D721Med (cell line): ENCODE results near the gene CKMT2.
"Not testable (repeated sequence)": the region's sequence is repeated elsewhere in the genome, so short reads cannot be mapped to it uniquely, and the experiment has no call there.

Source experiments
- DNase-seq: peaks from one replicate; pipeline ENCODE4 v3.0.0; 2011; ENCODE audit warnings: low spot score; ENCODE audit not compliant: insufficient read length
- FAIRE-seq: peaks from 2 replicates; lab custom pipeline; 2011; peaks lifted over from hg19 to GRCh38; lab: Jason Lieb, UNC
- TF ChIP-seq, protein P1 (sequence below): IDR thresholded peaks from 2 replicates; pipeline ENCODE4 v1.5.1; 2012; ENCODE audit warnings: mild to moderate bottlenecking, control low read depth; ENCODE audit not compliant: insufficient read depth; ENCODE audit errors: missing control alignments

Gene CKMT2

DNA sequence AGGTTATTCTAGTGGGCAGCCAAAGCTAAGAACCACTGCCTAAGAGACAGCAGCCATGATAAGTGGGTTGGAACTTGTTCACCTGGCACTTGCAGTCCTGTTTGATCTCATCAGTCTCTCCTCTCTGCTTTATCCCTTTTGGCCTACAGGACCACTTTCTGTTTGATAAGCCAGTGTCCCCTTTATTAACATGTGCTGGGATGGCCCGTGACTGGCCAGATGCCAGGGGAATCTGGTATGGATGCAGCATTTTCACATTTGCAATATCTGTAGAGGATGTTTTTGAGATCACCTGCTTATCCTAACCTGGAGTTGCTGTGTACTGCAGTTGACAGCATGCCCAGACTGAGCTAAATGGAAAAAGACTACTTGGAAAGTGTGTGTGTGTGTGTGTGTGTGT, 23.6 kb downstream of the CKMT2 start:
- no peak for FAIRE-seq
- DNase-seq, result no peak

DNA sequence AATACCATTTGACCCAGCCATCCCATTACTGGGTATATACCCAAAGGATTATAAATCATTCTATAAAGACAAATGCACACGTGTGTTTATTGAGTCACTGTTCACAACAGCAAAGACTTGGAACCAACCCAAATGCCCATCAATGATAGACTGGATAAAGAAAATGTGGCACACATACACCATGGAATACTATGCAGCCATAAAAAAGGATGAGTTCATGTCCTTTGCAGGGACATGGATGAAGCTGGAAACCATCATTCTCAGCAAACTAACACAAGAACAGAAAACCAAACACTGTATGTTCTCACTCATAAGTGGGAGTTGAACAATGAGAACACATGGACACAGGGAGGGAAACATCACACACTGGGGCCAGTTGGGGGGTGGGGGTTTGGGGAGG, 29.7 kb downstream of the CKMT2 start:
- FAIRE-seq, DNase-seq: not testable (repeated sequence)

More for the DNA sequence above, 23.6 kb downstream of the CKMT2 start:
- TF ChIP-seq, protein P1, sequence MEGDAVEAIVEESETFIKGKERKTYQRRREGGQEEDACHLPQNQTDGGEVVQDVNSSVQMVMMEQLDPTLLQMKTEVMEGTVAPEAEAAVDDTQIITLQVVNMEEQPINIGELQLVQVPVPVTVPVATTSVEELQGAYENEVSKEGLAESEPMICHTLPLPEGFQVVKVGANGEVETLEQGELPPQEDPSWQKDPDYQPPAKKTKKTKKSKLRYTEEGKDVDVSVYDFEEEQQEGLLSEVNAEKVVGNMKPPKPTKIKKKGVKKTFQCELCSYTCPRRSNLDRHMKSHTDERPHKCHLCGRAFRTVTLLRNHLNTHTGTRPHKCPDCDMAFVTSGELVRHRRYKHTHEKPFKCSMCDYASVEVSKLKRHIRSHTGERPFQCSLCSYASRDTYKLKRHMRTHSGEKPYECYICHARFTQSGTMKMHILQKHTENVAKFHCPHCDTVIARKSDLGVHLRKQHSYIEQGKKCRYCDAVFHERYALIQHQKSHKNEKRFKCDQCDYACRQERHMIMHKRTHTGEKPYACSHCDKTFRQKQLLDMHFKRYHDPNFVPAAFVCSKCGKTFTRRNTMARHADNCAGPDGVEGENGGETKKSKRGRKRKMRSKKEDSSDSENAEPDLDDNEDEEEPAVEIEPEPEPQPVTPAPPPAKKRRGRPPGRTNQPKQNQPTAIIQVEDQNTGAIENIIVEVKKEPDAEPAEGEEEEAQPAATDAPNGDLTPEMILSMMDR, result no peak

DNA sequence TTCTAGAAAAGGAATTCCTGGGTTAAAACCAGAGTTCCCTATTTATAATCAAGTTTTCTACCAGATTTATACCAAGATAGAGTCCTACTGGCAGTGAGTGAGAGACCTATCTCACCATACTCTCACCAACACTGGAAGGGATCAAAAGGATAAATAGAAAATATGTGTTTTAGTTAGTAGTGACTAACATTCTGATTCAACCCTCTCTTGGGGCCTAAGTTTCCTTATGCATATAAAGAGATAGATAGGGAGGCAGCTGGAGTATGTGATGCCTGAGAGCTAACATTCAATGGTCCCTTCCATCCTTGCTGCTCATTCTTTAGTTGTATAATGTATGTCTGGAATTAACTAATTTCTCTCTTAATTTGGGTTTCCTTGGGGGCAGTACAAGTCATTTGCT, 32.0 kb downstream of the CKMT2 start:
- no peak for FAIRE-seq
- TF ChIP-seq, protein P1, result no peak
- DNase-seq, result no peak

DNA sequence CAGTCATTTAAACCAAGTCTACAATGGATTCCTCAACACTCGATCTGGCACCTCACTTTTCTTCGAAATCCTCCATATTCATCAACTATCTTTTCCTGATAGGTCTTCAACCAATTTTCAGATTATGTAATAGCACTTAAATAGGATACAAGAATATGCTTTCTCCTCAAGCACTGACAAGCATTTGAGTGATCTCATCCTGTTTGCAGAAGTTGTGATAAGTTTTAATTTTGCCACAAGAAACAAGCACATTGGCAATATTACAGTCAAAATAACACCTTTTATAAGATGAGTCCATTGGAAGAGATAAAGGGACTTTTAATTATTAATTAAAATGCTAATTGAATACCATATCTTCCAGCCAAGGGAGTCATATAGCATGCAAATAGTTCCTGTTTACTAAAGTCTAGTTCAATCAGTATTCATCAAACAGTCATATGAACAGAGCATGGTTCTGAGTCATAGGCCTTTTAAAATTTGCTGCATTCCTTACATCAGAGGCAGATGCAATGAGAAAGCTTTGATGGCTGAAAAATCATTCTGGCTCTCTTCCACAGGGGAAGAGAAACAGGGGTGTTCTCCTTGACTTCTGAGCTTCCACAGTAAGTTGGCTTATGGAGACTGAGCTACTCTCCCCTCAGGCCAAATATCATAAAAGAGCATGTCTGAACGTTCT, 35.5 kb downstream of the CKMT2 start:
- DNase-seq (no peak), FAIRE-seq (no peak)
- TF ChIP-seq, protein P1, result no peak

DNA sequence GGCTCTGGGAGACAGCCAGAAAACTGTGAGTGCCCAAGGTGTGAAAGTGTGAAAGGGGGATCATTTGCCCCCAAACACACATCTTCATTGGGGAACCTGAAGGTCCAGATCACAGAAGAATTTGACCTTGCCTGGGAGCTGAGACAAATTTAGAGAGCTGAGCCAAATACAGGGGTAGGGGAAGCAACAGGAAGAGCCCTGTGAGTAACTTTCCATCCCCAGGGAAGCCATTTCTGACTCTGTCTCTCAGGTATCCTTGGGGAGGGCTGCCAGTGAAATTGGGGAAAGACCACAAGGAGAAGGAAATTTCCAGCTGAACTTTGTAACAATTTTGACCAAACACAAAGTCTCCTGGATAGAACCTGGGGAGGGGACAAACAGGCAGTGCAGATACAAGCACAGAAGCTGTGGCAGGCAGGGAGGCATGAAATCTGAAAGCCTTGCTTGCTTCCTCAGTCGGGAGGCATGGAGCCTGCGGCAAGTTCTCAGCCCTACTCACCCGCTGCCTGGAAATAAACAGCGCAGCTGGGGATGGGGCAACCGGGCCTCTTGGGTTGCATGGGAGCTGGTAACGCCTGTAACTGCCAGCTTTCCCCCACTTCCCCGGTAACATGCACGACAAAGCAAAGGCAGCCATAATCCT, 36.8 kb downstream of the CKMT2 start:
- FAIRE-seq (no peak), DNase-seq (no peak)
- TF ChIP-seq, protein P1, result no peak

DNA sequence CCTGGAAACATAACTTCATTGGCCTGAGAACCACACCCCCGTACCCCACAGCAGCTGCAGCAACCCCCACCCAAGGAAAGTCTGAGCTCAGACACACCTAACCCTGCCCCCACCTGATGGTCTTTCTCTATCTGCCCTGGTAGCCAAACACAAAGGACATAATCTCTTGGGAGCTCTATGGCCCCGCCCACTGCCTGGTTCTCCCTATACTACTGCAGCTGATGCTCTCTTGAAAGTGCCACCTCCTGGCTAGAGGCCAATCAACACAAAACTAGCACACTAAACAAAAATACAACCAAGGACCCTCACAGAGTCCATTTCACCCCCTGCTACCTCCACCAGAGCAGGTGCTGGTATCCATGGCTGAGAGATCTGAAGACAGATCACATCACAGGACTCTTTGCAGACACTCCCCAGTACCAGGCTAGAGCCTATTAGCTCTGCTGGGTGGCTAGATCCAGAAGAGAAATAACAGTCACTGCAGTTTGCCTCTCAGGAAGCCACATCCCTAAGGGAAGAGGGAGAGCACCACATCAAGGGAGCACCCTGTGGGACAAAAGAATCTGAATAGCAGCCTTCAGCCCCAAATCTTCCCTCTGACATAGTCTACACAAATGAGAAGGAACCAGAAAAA, 37.4 kb downstream of the CKMT2 start:
- not testable (repeated sequence) for DNase-seq, FAIRE-seq

DNA sequence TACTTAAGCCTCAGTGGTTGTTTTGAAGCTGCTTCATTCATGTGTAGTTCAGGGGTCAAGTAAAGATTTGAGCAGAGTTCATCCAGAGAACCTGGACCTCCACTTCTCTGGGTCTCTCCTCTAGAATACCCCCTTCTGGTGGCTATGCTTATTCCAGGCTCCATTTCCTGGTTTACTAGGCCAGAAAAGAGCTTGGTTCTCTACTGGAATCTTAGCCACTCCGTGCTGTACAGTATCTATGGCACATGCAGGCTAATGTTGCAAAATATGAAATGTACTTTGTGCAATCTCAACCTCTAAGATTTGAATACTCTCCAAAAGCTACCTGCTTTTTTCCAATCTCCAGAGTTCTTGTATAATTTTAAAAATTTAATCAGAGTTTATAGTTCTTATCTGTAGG, 50.9 kb downstream of the CKMT2 start:
- no peak for DNase-seq
- FAIRE-seq, result no peak
- TF ChIP-seq, protein P1, result no peak

DNA sequence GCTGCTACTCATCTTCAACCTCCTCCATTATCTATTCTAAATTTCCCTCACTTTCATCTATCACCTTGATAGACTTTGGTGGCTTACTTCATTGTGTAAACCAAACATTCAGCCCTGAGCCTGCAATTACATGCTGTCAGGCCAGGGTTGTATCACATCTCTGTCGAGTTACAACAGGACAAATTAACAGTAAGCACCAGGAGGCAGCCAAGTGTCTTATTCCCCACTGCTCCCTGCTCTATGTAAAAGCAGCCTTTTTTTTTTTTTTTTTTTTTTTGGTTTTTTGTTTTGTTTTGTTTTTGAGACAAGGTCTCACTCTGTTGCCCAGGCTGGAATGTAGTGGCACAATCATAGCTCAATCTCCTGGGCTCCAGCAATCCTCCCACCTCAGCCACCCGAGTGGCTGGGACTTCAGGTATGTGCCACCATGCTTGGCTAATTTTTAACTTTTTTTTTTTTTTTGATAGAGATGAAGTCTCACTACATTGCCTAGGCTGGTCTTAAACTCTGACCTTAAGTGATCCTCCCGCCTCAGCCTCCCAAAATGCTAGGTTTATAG, 53.0 kb downstream of the CKMT2 start:
- FAIRE-seq, result no peak
- TF ChIP-seq, protein P1, result no peak
- no peak for DNase-seq
